HepG2 (cell line): ENCODE measurements around the gene SRSF11. TPM values are rescaled to one million over a fixed set of nuclear protein-coding genes. Genes with fewer than 3 reads are reported as not detected.

ENCODE experiments used
- DRAP1 ChIP-seq: IDR thresholded peaks from 2 replicates; pipeline ENCODE4 v1.6.1; 2016; ENCODE audit warnings: missing genetic modification reagents, missing compliant biosample characterization
- HNRNPUL1 ChIP-seq: fragments of 200-400 bp; formaldehyde crosslinking; IDR thresholded peaks from 2 replicates; pipeline ENCODE4 v1.6.1; 2017; ENCODE audit warnings: low read depth, mild to moderate bottlenecking, low read length, moderate library complexity
- MED13 ChIP-seq: sonication (generic); formaldehyde crosslinking; IDR thresholded peaks from 2 replicates; pipeline ENCODE4 v1.5.0; 2020; ENCODE audit warnings: missing genetic modification reagents
- MIER3 ChIP-seq: IDR thresholded peaks from 2 replicates; pipeline ENCODE4 v1.6.1; 2016; ENCODE audit warnings: missing compliant biosample characterization, borderline replicate concordance
- NCOA1 ChIP-seq: sonication (generic); formaldehyde crosslinking; IDR thresholded peaks from 2 replicates; pipeline ENCODE4 v1.9.0; 2021; ENCODE audit warnings: missing genetic modification reagents
- NFKBIZ ChIP-seq: IDR thresholded peaks from 2 replicates; pipeline ENCODE4 v1.6.1; 2018; ENCODE audit warnings: missing genetic modification reagents, missing compliant biosample characterization
- PCBP1 ChIP-seq: fragments of 200-400 bp; formaldehyde crosslinking; IDR thresholded peaks from 2 replicates; pipeline ENCODE4 v1.6.1; 2017; ENCODE audit warnings: mild to moderate bottlenecking, low read depth, low read length, borderline replicate concordance
- PCBP2 ChIP-seq: fragments of 200-400 bp; formaldehyde crosslinking; optimal IDR thresholded peaks from 2 replicates; pipeline ENCODE3; 2018; ENCODE audit warnings: low read length, low read depth; ENCODE audit not compliant: poor library complexity, severe bottlenecking
- RXRA ChIP-seq: sonication (generic); formaldehyde crosslinking; IDR thresholded peaks from 2 replicates; pipeline ENCODE4 v1.5.1; 2020; ENCODE audit warnings: missing genetic modification reagents
- ZMYM3 ChIP-seq: sonication (generic); formaldehyde crosslinking; IDR thresholded peaks from 2 replicates; pipeline ENCODE4 v1.5.1; 2020; ENCODE audit warnings: mild to moderate bottlenecking, missing genetic modification reagents
- ZMYM4 ChIP-seq: sonication (generic); formaldehyde crosslinking; IDR thresholded peaks from 2 replicates; pipeline ENCODE4 v1.8.1; 2023; ENCODE audit warnings: mild to moderate bottlenecking, missing genetic modification reagents
- ZNF253 ChIP-seq: sonication (generic); formaldehyde crosslinking; IDR thresholded peaks from 2 replicates; pipeline ENCODE4 v1.8.0; 2022; ENCODE audit warnings: mild to moderate bottlenecking, missing genetic modification reagents, borderline replicate concordance
- ZNF260 ChIP-seq: sonication (generic); formaldehyde crosslinking; IDR thresholded peaks from 2 replicates; pipeline ENCODE4 v1.4.0; 2020; ENCODE audit warnings: missing genetic modification reagents, low read depth, mild to moderate bottlenecking, borderline replicate concordance
- ZNF350 ChIP-seq: sonication (generic); formaldehyde crosslinking; IDR thresholded peaks from 2 replicates; pipeline ENCODE4 v1.4.0; 2020; ENCODE audit warnings: mild to moderate bottlenecking, low read depth, missing genetic modification reagents, borderline replicate concordance
- ZNF547 ChIP-seq: sonication (generic); formaldehyde crosslinking; IDR thresholded peaks from 2 replicates; pipeline ENCODE4 v1.5.1; 2020; ENCODE audit warnings: mild to moderate bottlenecking, missing genetic modification reagents
- ZNF616 ChIP-seq: sonication (generic); formaldehyde crosslinking; IDR thresholded peaks from 2 replicates; pipeline ENCODE4 v1.5.0; 2020; ENCODE audit warnings: low read depth, mild to moderate bottlenecking, missing genetic modification reagents
- polyA plus RNA-seq, 8 experiments: library from polyadenylated mRNA; depleted of rRNA in 3 of 8; stranded (reverse) in 7 of 8; unstranded in 1 of 8; fragments of >200 nt; fragmentation: Illumina TruSeq in 4 of 8; extraction: Trizol in 4 of 8; gene quantifications; 2 replicates each; pipeline versions ENCODE4 v1.2.1 to v1.2.3, GENCODE V29; 2011 to 2016; ENCODE audit warnings: low read depth in 4 of 8, missing spikeins in 1 of 8, mixed read lengths in 1 of 8; ENCODE audit not compliant: insufficient read depth in 1 of 8
- total RNA-seq, 5 experiments: library from RNA; depleted of rRNA; stranded (reverse); fragments of >200 nt; fragmentation: Illumina TruSeq; extraction: Trizol; gene quantifications; 2 replicates each; pipeline ENCODE4 v1.2.3, GENCODE V29; 2016; ENCODE audit warnings: low read depth in 1 of 5
- TF ChIP-seq, protein P1 (sequence below): sonication (generic); formaldehyde crosslinking; conservative IDR thresholded peaks from 2 replicates; pipeline ENCODE4 v1.8.0; 2022; ENCODE audit warnings: mild to moderate bottlenecking, moderate library complexity, missing genetic modification reagents
- TF ChIP-seq, protein P2 (sequence below): IDR thresholded peaks from 2 replicates; pipeline ENCODE4 v1.6.1; 2016; ENCODE audit warnings: missing compliant biosample characterization, missing genetic modification reagents, borderline replicate concordance
- TF ChIP-seq, protein P3 (sequence below): fragments of 450-650 bp; IDR thresholded peaks from 2 replicates; pipeline ENCODE4 v1.6.1; 2016
- TF ChIP-seq, protein P4 (sequence below): sonication (generic); formaldehyde crosslinking; IDR thresholded peaks from 2 replicates; pipeline ENCODE4 v1.4.0; 2020; ENCODE audit warnings: mild to moderate bottlenecking, missing genetic modification reagents
- TF ChIP-seq, protein P5 (sequence below): sonication (generic); formaldehyde crosslinking; IDR thresholded peaks from 2 replicates; pipeline ENCODE4 v1.8.0; 2023; ENCODE audit warnings: mild to moderate bottlenecking, missing genetic modification reagents

Gene SRSF11
- total and polyA plus RNA-seq, 2 of the 13 experiments (the other 11 are each of a cell fraction or from before 2014, with no cell fraction given), result 118 to 381 TPM

DNA sequence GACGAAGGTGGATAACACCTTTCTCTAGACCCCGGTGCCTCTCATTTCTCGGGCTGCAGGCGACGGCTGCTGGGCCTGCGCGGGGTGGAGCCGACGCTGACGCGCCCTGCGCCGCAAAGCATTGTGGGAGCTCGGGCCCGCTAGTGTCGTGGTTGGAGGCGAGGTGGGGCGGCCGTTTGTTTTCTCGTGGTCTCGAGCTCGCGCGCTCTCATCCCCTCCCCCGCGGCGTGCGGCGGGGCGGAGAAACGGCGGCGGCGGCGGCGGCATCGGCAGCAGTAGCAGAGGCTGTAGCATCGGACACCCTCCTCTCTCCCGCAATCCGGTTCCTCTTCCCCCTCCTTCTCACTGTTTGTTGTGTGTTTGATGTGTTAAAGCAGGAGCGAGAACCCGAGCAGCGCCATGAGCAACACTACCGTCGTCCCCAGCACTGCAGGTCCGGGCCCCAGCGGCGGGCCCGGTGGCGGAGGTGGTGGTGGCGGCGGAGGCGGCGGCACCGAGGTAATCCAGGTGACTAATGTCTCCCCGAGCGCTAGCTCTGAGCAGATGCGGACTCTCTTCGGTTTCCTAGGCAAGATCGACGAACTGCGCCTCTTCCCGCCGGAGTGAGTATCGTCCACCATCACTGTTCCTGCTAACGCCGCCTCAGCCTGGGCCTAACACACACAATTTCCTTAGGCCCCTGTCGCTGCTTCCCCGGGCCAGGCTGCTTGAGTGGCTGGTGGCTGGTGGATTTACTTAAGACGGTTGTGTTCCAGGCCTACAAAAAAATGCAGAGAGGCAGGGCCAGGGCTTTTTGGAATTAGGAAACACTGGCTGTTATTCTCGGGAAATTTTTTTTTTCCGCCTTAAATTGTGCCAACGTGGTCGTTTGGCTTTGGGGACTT lies at the start of gene SRSF11 (continued):
- TF ChIP-seq, protein P1, sequence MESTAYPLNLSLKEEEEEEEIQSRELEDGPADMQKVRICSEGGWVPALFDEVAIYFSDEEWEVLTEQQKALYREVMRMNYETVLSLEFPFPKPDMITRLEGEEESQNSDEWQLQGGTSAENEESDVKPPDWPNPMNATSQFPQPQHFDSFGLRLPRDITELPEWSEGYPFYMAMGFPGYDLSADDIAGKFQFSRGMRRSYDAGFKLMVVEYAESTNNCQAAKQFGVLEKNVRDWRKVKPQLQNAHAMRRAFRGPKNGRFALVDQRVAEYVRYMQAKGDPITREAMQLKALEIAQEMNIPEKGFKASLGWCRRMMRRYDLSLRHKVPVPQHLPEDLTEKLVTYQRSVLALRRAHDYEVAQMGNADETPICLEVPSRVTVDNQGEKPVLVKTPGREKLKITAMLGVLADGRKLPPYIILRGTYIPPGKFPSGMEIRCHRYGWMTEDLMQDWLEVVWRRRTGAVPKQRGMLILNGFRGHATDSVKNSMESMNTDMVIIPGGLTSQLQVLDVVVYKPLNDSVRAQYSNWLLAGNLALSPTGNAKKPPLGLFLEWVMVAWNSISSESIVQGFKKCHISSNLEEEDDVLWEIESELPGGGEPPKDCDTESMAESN, result peak; percentile 45; the same call in 1 of the 2 replicates
- no peak for TF ChIP-seq PCBP2
- TF ChIP-seq ZNF253 (CRISPR knock-in tag), result no peak
- peak; percentile 57; the same call in 1 of the 2 replicates for TF ChIP-seq RXRA
- 0 out of 2 replicates have a peak, but pooled peaks have one; percentile 32 for TF ChIP-seq ZNF547
- TF ChIP-seq, protein P2, sequence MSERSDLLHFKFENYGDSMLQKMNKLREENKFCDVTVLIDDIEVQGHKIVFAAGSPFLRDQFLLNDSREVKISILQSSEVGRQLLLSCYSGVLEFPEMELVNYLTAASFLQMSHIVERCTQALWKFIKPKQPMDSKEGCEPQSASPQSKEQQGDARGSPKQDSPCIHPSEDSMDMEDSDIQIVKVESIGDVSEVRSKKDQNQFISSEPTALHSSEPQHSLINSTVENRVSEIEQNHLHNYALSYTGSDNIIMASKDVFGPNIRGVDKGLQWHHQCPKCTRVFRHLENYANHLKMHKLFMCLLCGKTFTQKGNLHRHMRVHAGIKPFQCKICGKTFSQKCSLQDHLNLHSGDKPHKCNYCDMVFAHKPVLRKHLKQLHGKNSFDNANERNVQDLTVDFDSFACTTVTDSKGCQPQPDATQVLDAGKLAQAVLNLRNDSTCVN, result 0 out of 2 replicates have a peak, but pooled peaks have one; percentile 15
- peak; percentile 48; the same call in 1 of the 2 replicates for TF ChIP-seq MED13
- TF ChIP-seq ZMYM4, result peak; percentile 94
- TF ChIP-seq NCOA1 (CRISPR knock-in tag), result peak; percentile 51; the same call in 1 of the 2 replicates
- TF ChIP-seq, protein P3, sequence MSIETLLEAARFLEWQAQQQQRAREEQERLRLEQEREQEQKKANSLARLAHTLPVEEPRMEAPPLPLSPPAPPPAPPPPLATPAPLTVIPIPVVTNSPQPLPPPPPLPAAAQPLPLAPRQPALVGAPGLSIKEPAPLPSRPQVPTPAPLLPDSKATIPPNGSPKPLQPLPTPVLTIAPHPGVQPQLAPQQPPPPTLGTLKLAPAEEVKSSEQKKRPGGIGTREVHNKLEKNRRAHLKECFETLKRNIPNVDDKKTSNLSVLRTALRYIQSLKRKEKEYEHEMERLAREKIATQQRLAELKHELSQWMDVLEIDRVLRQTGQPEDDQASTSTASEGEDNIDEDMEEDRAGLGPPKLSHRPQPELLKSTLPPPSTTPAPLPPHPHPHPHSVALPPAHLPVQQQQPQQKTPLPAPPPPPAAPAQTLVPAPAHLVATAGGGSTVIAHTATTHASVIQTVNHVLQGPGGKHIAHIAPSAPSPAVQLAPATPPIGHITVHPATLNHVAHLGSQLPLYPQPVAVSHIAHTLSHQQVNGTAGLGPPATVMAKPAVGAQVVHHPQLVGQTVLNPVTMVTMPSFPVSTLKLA, result peak; percentile 65
- TF ChIP-seq, protein P4, sequence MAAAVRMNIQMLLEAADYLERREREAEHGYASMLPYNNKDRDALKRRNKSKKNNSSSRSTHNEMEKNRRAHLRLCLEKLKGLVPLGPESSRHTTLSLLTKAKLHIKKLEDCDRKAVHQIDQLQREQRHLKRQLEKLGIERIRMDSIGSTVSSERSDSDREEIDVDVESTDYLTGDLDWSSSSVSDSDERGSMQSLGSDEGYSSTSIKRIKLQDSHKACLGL, result peak; percentile 52; the same call in 1 of the 2 replicates
- TF ChIP-seq DRAP1 (CRISPR knock-in tag), result peak; percentile 65; the same call in 1 of the 2 replicates
- TF ChIP-seq, protein P5, sequence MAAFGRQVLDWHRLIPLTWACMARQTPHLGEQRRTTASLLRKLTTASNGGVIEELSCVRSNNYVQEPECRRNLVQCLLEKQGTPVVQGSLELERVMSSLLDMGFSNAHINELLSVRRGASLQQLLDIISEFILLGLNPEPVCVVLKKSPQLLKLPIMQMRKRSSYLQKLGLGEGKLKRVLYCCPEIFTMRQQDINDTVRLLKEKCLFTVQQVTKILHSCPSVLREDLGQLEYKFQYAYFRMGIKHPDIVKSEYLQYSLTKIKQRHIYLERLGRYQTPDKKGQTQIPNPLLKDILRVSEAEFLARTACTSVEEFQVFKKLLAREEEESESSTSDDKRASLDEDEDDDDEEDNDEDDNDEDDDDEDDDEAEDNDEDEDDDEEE (CRISPR knock-in tag), result peak; percentile 45; the same call in 1 of the 2 replicates
- peak; percentile 54; the same call in 1 of the 2 replicates for TF ChIP-seq HNRNPUL1
- peak; percentile 67; the same call in 1 of the 2 replicates for TF ChIP-seq NFKBIZ (CRISPR knock-in tag)
- no peak for TF ChIP-seq ZNF260
- TF ChIP-seq PCBP1, result 0 out of 2 replicates have a peak, but pooled peaks have one; percentile 44
- TF ChIP-seq ZMYM3, result 0 out of 2 replicates have a peak, but pooled peaks have one; percentile 25
- TF ChIP-seq ZNF616 (CRISPR knock-in tag), result no peak
- peak; percentile 83 for TF ChIP-seq ZNF350 (CRISPR knock-in tag)
- peak; percentile 52; the same call in 1 of the 2 replicates for TF ChIP-seq MIER3 (CRISPR knock-in tag)
